ENCODE measurements around the gene ZNF48.

DNA sequence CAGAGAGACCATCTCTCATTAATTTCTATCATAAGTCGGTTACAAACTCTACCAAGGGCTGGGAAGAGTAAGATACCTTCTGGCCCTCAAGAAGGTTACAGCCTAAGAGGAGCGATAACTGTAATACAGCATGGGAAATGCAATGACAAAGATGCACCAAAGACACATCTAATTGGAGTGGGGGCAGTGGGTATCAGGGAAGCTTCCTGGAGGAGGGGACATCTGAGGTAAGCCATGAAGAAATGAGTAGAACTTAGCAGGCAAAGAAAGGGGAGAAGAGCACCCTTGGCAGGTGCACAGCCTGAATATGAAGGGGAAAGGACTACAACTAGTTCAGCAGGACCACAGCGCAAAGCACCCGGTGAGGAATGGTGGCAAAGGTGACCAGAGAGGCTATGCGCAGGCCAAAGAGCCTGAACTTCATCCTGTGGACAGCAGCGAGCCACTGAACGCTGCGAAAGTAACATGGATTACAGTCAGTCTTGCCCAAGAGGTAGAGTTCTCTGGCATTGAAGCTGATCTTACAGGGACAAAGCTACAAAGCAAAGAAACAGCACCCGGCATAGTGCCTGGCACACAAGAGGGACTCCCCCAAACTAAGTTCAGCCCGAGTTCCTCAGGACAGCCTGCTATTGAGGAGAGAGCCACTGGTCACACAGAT, 27.7 kb upstream of the ZNF48 start:
- TF ChIP-seq POLR2AphosphoS5 (IDR thresholded peaks at IDR 0.05; ENCODE audit: borderline replicate concordance, low read depth, low read length) (no peak), EZH2 (IDR thresholded peaks at IDR 0.05) (no peak), FOXP2 (optimal IDR thresholded peaks at IDR 0.05; ENCODE audit: control extremely low read depth, extremely low read length, insufficient read depth) (no peak)
